Measurements from ENCODE around the gene LRP5. TPM values are rescaled to one million over a fixed set of nuclear protein-coding genes. Genes with fewer than 3 reads are reported as not detected.
A peak's percentile ranks its signal among the peaks of the same experiment; 100 is the strongest.

Gene LRP5
- total RNA-seq, 1 experiment from 2014 or later = 48.8 TPM

DNA sequence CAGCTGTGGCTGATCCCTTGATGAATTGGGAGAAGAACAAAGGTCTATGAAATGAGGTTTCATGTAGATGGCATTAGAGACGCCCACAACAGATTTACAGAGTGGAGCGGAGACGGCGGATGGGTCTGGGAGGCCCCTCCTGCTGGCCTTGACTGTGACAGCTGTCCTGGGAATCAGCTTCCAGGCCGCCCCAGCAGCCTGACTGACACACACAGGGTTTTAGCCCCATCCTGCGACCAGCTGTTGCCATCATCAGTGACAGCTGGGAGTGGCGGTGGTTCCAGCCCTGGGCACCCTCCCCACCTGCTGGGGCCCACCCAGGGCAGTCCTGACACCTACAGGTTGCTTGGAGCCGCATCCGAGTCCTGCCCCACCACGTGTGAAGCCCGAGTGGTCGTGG is 84.1 kb downstream of the LRP5 start:
- H3K4me3 Mint-ChIP-seq = no peak overlapping the region
- no peaks in the 10 kb centered on the region for H3K27me3 Mint-ChIP-seq (ENCODE audit: low read depth)
- ATAC-seq (no peak), DNase-seq (ENCODE audit: low spot score) (no peak)
- no peak overlapping the region for H3K27ac Mint-ChIP-seq
- TF ChIP-seq HMGA2 (CRISPR knock-in tag; IDR thresholded peaks at IDR 0.05) (no peak), TEAD1 (CRISPR knock-in tag; IDR thresholded peaks at IDR 0.05) (no peak)
- TF ChIP-seq, protein P1, sequence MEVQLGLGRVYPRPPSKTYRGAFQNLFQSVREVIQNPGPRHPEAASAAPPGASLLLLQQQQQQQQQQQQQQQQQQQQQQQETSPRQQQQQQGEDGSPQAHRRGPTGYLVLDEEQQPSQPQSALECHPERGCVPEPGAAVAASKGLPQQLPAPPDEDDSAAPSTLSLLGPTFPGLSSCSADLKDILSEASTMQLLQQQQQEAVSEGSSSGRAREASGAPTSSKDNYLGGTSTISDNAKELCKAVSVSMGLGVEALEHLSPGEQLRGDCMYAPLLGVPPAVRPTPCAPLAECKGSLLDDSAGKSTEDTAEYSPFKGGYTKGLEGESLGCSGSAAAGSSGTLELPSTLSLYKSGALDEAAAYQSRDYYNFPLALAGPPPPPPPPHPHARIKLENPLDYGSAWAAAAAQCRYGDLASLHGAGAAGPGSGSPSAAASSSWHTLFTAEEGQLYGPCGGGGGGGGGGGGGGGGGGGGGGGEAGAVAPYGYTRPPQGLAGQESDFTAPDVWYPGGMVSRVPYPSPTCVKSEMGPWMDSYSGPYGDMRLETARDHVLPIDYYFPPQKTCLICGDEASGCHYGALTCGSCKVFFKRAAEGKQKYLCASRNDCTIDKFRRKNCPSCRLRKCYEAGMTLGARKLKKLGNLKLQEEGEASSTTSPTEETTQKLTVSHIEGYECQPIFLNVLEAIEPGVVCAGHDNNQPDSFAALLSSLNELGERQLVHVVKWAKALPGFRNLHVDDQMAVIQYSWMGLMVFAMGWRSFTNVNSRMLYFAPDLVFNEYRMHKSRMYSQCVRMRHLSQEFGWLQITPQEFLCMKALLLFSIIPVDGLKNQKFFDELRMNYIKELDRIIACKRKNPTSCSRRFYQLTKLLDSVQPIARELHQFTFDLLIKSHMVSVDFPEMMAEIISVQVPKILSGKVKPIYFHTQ (CRISPR knock-in tag; IDR thresholded peaks at IDR 0.05) = no peak
- TF ChIP-seq, protein P2, sequence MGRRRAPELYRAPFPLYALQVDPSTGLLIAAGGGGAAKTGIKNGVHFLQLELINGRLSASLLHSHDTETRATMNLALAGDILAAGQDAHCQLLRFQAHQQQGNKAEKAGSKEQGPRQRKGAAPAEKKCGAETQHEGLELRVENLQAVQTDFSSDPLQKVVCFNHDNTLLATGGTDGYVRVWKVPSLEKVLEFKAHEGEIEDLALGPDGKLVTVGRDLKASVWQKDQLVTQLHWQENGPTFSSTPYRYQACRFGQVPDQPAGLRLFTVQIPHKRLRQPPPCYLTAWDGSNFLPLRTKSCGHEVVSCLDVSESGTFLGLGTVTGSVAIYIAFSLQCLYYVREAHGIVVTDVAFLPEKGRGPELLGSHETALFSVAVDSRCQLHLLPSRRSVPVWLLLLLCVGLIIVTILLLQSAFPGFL (CRISPR knock-in tag; IDR thresholded peaks at IDR 0.05; ENCODE audit: borderline replicate concordance) = no peak
- CTCF ChIA-PET = no interaction called here
- H3K9me3 Mint-ChIP-seq = no peaks in the 10 kb centered on the region
- H3K36me3 Mint-ChIP-seq = peaks cover 6% of the 10 kb centered on the region
- H3K4me1 Mint-ChIP-seq = no peaks in the 10 kb centered on the region
- POLR2A ChIA-PET = no interaction called here

DNA sequence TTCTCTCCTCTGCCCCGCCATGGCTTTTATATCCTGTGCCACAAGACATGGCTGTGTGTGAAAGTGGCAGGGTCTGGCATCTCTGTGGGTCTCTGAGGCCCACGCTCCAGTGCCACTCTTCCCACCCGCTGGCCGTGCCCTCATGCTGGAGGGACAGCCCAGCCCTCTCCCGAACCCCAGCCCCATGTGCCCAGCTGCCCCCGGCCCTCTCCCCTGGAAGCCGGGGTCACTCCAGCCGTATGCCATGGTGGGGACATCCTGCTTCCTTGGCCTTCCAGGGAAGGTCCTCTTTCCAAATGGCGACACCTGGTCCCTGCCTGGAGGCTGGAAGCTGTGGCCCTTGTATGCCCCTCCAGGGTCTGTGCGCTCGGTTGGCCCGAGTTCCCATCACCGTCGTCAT is 84.9 kb downstream of the LRP5 start:
- DNase-seq (ENCODE audit: low spot score) = no peak
- TF ChIP-seq SOX15 (CRISPR knock-in tag; IDR thresholded peaks at IDR 0.05) (no peak), ATF1 (CRISPR knock-in tag; IDR thresholded peaks at IDR 0.05) (no peak), ZNF671 (CRISPR knock-in tag; IDR thresholded peaks at IDR 0.05) (no peak), SP1 (CRISPR knock-in tag; conservative IDR thresholded peaks at IDR 0.05) (no peak)
- TF ChIP-seq, protein P1 (CRISPR knock-in tag; IDR thresholded peaks at IDR 0.05) = no peak
- Mint-ChIP-seq H3K9me3 (no peaks in the 10 kb centered on the region), H3K27ac (no peak overlapping the region), H3K36me3 (peaks cover 8% of the 10 kb centered on the region), H3K4me1 (no peaks in the 10 kb centered on the region), H3K27me3 (ENCODE audit: low read depth) (no peaks in the 10 kb centered on the region), H3K4me3 (no peak overlapping the region)
- ChIA-PET CTCF (no interaction called here), POLR2A (no interaction called here)
- no peak for ATAC-seq

DNA sequence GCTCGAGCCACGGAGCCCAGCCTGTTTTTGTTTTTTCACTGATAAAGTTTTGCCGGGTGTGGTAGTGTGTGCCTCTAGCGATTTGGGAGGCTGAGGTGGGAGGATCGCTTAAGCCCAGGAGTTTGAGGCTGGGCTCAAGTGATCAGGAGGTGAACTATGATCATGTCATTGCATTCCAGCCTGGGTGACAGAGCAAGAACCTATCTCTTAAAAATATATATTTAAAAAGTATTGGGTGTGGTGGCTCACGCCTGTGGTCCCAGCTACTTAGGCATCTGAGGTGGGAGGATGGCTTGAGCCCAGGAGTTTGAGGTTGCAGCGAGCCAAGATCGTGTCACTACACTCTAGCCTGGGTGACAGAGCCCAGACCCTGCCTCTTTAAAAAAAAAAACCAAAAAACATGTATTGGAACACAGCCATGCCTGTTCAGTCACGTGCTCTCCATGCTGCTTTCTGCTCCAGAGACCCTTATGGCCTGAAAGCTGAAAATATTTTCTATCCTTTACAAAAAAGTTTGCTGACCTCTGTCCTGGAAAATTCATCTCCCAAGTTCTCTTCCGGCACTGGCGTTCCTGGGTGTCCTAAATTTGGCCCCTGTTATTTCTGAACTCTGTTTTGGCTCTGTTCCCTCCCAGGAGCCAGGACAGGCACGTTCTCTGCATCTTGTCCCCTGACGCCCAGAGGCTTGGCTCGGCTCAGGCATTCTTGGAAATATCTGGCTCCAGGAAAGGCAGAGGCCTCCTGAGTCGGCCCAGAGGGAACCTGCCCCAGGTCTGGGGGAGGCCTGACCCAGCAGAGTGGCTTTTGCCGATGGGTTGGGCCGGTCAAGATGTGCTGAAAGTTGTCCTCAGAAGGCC is 86.8 kb downstream of the LRP5 start:
- no peaks in the 10 kb centered on the region for H3K9me3 Mint-ChIP-seq
- no peaks in the 10 kb centered on the region for H3K27me3 Mint-ChIP-seq (ENCODE audit: low read depth)
- DNase-seq (ENCODE audit: low spot score) (no peak), ATAC-seq (no peak)
- no peaks in the 10 kb centered on the region for H3K4me1 Mint-ChIP-seq
- peaks cover 17% of the 10 kb centered on the region; the same call in 1 of the 2 replicates for H3K36me3 Mint-ChIP-seq
- no peak for TF ChIP-seq CBFB (CRISPR knock-in tag; IDR thresholded peaks at IDR 0.05; ENCODE audit: low read depth)
- TF ChIP-seq, protein P3, sequence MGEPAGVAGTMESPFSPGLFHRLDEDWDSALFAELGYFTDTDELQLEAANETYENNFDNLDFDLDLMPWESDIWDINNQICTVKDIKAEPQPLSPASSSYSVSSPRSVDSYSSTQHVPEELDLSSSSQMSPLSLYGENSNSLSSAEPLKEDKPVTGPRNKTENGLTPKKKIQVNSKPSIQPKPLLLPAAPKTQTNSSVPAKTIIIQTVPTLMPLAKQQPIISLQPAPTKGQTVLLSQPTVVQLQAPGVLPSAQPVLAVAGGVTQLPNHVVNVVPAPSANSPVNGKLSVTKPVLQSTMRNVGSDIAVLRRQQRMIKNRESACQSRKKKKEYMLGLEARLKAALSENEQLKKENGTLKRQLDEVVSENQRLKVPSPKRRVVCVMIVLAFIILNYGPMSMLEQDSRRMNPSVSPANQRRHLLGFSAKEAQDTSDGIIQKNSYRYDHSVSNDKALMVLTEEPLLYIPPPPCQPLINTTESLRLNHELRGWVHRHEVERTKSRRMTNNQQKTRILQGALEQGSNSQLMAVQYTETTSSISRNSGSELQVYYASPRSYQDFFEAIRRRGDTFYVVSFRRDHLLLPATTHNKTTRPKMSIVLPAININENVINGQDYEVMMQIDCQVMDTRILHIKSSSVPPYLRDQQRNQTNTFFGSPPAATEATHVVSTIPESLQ (CRISPR knock-in tag; IDR thresholded peaks at IDR 0.05) = no peak
- H3K4me3 Mint-ChIP-seq = no peak overlapping the region
- peak overlapping the region; percentile 90 for H3K27ac Mint-ChIP-seq
- POLR2A ChIA-PET = no interaction called here
- CTCF ChIA-PET = interaction anchor here (1.1 to 1.4 kb wide), 3 partner anchors 16 to 142 kb away, joined by 3 to 5 read pairs (median 3); no protein-coding TSS in a partner anchor

Data from WTC11 (cell line).